H9 (cell line): ENCODE results near the gene NRXN3. TPM values are rescaled to one million over a fixed set of nuclear protein-coding genes. Genes with fewer than 3 reads are reported as not detected.

Experiments used
- DNase-seq: peaks from one replicate; pipeline ENCODE4 v3.0.0-alpha.2; 2017
- H2AFZ ChIP-seq: one replicate; pipeline ENCODE4 v1.6.1; 2013; ENCODE audit warnings: mild to moderate bottlenecking, low read length, control low read depth, moderate library complexity
- H2AK5ac ChIP-seq: 2 replicates; pipeline ENCODE4 v1.6.1; 2013; ENCODE audit warnings: low read length, control low read depth, mixed read lengths; ENCODE audit not compliant: insufficient read length
- H2BK120ac ChIP-seq: one replicate; pipeline ENCODE4 v1.6.1; 2013; ENCODE audit warnings: low read depth, mild to moderate bottlenecking, low read length, control low read depth, inconsistent platforms; ENCODE audit not compliant: poor library complexity, severe bottlenecking
- H2BK12ac ChIP-seq: 2 replicates; pipeline ENCODE4 v1.6.1; 2013; ENCODE audit warnings: low read length, control low read depth, mixed read lengths, low read depth; ENCODE audit not compliant: insufficient read length
- H2BK15ac ChIP-seq: 2 replicates; pipeline ENCODE4 v1.6.1; 2013; ENCODE audit warnings: low read depth, low read length, control low read depth
- H2BK20ac ChIP-seq: one replicate; pipeline ENCODE4 v1.6.1; 2013; ENCODE audit warnings: low read depth, mild to moderate bottlenecking, low read length, control low read depth, inconsistent platforms; ENCODE audit not compliant: poor library complexity, severe bottlenecking
- H2BK5ac ChIP-seq: 2 replicates; pipeline ENCODE4 v1.6.1; 2013; ENCODE audit warnings: low read length, control low read depth, mixed read lengths; ENCODE audit not compliant: insufficient read length
- H3K14ac ChIP-seq: 2 replicates; pipeline ENCODE4 v1.6.1; 2013; ENCODE audit warnings: low read length, control low read depth; ENCODE audit not compliant: insufficient read depth
- H3K18ac ChIP-seq: 2 replicates; pipeline ENCODE4 v1.6.1; 2013; ENCODE audit warnings: low read depth, mild to moderate bottlenecking, mixed read lengths, low read length, control low read depth; ENCODE audit not compliant: insufficient read length
- H3K23ac ChIP-seq: 2 replicates; pipeline ENCODE4 v1.6.1; 2013; ENCODE audit warnings: low read length, control low read depth, mixed read lengths, low read depth; ENCODE audit not compliant: insufficient read length
- H3K23me2 ChIP-seq: 2 replicates; pipeline ENCODE4 v1.6.1; 2013; ENCODE audit warnings: low read depth, mild to moderate bottlenecking, mixed read lengths, low read length, control low read depth; ENCODE audit not compliant: insufficient read length, poor library complexity, severe bottlenecking
- H3K27ac ChIP-seq: 2 replicates; pipeline ENCODE4 v1.5.1; 2013; ENCODE audit warnings: low read length, control low read depth, mixed read lengths, low read depth; ENCODE audit not compliant: insufficient read length
- H3K27me3 ChIP-seq: 2 replicates; pipeline ENCODE4 v1.6.1; 2013; ENCODE audit warnings: low read length, control low read depth, inconsistent platforms; ENCODE audit not compliant: insufficient read depth
- H3K4ac ChIP-seq: 2 replicates; pipeline ENCODE4 v1.6.1; 2013; ENCODE audit warnings: low read depth, mild to moderate bottlenecking, control low read depth, inconsistent platforms, low read length, moderate library complexity
- H3K4me1 ChIP-seq: 2 replicates; pipeline ENCODE4 v1.6.1; 2013; ENCODE audit warnings: low read length, control low read depth, inconsistent platforms; ENCODE audit not compliant: insufficient read depth
- H3K4me2 ChIP-seq: 2 replicates; pipeline ENCODE4 v1.6.1; 2013; ENCODE audit warnings: low read length, control low read depth, mixed read lengths; ENCODE audit not compliant: insufficient read length, insufficient read depth
- H3K56ac ChIP-seq: 2 replicates; pipeline ENCODE4 v1.6.1; 2013; ENCODE audit warnings: low read depth, mild to moderate bottlenecking, mixed read lengths, low read length, control low read depth; ENCODE audit not compliant: insufficient read length
- H3K79me1 ChIP-seq: 2 replicates; pipeline ENCODE4 v1.6.1; 2013; ENCODE audit warnings: low read depth, mild to moderate bottlenecking, moderate library complexity, low read length, control low read depth, inconsistent platforms; ENCODE audit not compliant: insufficient read depth, poor library complexity, severe bottlenecking
- H3K79me2 ChIP-seq: 2 replicates; pipeline ENCODE4 v1.6.1; 2013; ENCODE audit warnings: low read length, control low read depth, inconsistent platforms; ENCODE audit not compliant: insufficient read depth
- H3K9ac ChIP-seq: 2 replicates; pipeline ENCODE4 v1.6.1; 2013; ENCODE audit warnings: low read length, control low read depth, mixed read lengths; ENCODE audit not compliant: insufficient read length; ENCODE audit errors: extremely low read depth
- H3K9me3 ChIP-seq: one replicate; pipeline ENCODE4 v1.6.1; 2013; ENCODE audit warnings: low read depth, low read length, inconsistent platforms; ENCODE audit not compliant: control insufficient read depth
- H3T11ph ChIP-seq: one replicate; pipeline ENCODE4 v1.6.1; 2013; ENCODE audit warnings: mild to moderate bottlenecking, low read length, control low read depth, inconsistent platforms
- H4K20me1 ChIP-seq: one replicate; pipeline ENCODE4 v1.6.1; 2013; ENCODE audit not compliant: control insufficient read depth, insufficient read length, insufficient read depth
- H4K5ac ChIP-seq: 2 replicates; pipeline ENCODE4 v1.6.1; 2013; ENCODE audit warnings: low read depth, mild to moderate bottlenecking, mixed read lengths, low read length, control low read depth; ENCODE audit not compliant: insufficient read length
- H4K8ac ChIP-seq: replicated peaks from 2 replicates; pipeline ENCODE4 v1.6.1; 2013; ENCODE audit warnings: low read length, control low read depth, mixed read lengths, low read depth; ENCODE audit not compliant: insufficient read length
- H4K91ac ChIP-seq: 2 replicates; pipeline ENCODE4 v1.6.1; 2013; ENCODE audit warnings: low read depth, mild to moderate bottlenecking, moderate library complexity, mixed read lengths, low read length, control low read depth; ENCODE audit not compliant: insufficient read length
- H3K27ac Mint-ChIP-seq, 3 experiments: 2 replicates in 2 of 3; 3 replicates in 1 of 3; pipeline ENCODE4 v1.8.0; 2020 to 2021; ENCODE audit warnings: mixed read lengths in 3 of 3, mild to moderate bottlenecking in 1 of 3, moderate library complexity in 1 of 3
- H3K27me3 Mint-ChIP-seq: 2 replicates; pipeline ENCODE4 v1.8.0; 2021; ENCODE audit warnings: low read depth, mild to moderate bottlenecking, moderate library complexity, mixed read lengths
- H3K36me3 Mint-ChIP-seq, 3 experiments: 2 replicates in 2 of 3; 3 replicates in 1 of 3; pipeline ENCODE4 v1.8.0; 2020 to 2021; ENCODE audit warnings: low read depth in 3 of 3, mixed read lengths in 3 of 3; ENCODE audit not compliant: insufficient read depth in 1 of 3
- H3K4me1 Mint-ChIP-seq, 2 experiments: 2 replicates each; pipeline ENCODE4 v1.8.0; 2020; ENCODE audit warnings: mixed read lengths in 2 of 2
- H3K4me3 Mint-ChIP-seq, 2 experiments: 2 replicates in 1 of 2; 3 replicates in 1 of 2; pipeline ENCODE4 v1.8.0; 2020 to 2021; ENCODE audit warnings: mild to moderate bottlenecking in 2 of 2, mixed read lengths in 2 of 2, moderate library complexity in 1 of 2
- H3K9me3 Mint-ChIP-seq, 2 experiments: 2 replicates in 1 of 2; 3 replicates in 1 of 2; pipeline ENCODE4 v1.8.0; 2020; ENCODE audit warnings: mild to moderate bottlenecking in 2 of 2, mixed read lengths in 2 of 2, moderate library complexity in 1 of 2
- WGBS: extraction: QIAGEN DNeasy Blood & Tissue Kit; methylation state at CpG from one replicate; pipeline ENCODE4 v1.1.7; 2013; ENCODE audit warnings: missing lambda C conversion rate, low lambda C conversion rate, mixed read lengths; ENCODE audit not compliant: insufficient read length; ENCODE audit errors: extremely low coverage; 5-methylcytosine and 5-hydroxymethylcytosine counted together
- total RNA-seq: library from RNA; stranded (reverse); gene quantifications from 2 replicates; pipeline ENCODE4 v1.2.1, GENCODE V29; 2021
- TF ChIP-seq, protein P1 (sequence below): fragments of 200-600 bp; sonication (generic); conservative IDR thresholded peaks from 3 replicates; pipeline ENCODE4 v1.8.0; 2021; ENCODE audit warnings: antibody characterized with exemption, mild to moderate bottlenecking

NRXN3 gene
- total RNA-seq, 1 experiment from 2014 or later: 1.8 TPM

DNA sequence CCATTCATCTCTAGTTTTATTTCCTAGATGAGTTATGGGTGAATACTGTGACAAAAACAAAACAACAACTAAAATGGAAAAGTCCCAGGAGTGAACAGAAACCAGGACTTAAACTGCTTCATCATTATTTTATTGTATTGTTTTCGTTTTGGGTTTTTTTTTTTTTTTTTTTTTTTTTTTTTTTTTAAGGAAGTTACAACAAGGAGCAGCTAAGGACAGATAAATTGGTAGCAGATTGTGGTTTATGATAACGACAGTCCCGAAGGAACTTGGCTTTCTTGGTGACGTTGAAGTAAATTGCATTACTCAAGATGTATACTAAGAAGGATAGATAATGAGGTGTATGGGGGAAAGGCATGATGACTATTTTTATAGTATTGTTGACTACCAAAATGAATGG lies 866.3 kb downstream of the NRXN3 start:
- no peak overlapping the region for H3T11ph ChIP-seq
- no peak overlapping the region for H2AK5ac ChIP-seq
- no peak overlapping the region for H3K4ac ChIP-seq
- no peak overlapping the region for H3K18ac ChIP-seq
- TF ChIP-seq, protein P1, sequence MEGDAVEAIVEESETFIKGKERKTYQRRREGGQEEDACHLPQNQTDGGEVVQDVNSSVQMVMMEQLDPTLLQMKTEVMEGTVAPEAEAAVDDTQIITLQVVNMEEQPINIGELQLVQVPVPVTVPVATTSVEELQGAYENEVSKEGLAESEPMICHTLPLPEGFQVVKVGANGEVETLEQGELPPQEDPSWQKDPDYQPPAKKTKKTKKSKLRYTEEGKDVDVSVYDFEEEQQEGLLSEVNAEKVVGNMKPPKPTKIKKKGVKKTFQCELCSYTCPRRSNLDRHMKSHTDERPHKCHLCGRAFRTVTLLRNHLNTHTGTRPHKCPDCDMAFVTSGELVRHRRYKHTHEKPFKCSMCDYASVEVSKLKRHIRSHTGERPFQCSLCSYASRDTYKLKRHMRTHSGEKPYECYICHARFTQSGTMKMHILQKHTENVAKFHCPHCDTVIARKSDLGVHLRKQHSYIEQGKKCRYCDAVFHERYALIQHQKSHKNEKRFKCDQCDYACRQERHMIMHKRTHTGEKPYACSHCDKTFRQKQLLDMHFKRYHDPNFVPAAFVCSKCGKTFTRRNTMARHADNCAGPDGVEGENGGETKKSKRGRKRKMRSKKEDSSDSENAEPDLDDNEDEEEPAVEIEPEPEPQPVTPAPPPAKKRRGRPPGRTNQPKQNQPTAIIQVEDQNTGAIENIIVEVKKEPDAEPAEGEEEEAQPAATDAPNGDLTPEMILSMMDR: no peak
- H3K79me1 ChIP-seq: no peaks in the 10 kb centered on the region
- H4K20me1 ChIP-seq: no peaks in the 10 kb centered on the region
- H3K9ac ChIP-seq: no peak overlapping the region
- H3K9me3 ChIP-seq: no peaks in the 10 kb centered on the region
- Mint-ChIP-seq H3K36me3 (peaks cover 0 to 8% (median 7%) of the 10 kb centered on the region in 3 experiments; a peak in 5 of 7 replicates), H3K27ac (no peak overlapping the region), H3K4me3 (no peak overlapping the region), H3K4me1 (peaks cover 5 to 9% of the 10 kb centered on the region in 2 experiments), H3K9me3 (peaks cover 0 to 8% of the 10 kb centered on the region in 2 experiments; a peak in 1 of 5 replicates), H3K27me3 (peaks cover 1% of the 10 kb centered on the region; the same call in 1 of the 2 replicates)
- H3K27me3 ChIP-seq: no peaks in the 10 kb centered on the region
- H3K23me2 ChIP-seq: no peaks in the 10 kb centered on the region
- H3K27ac ChIP-seq: no peak overlapping the region
- no peak overlapping the region for H4K5ac ChIP-seq
- H2AFZ ChIP-seq: no peak overlapping the region
- no peak overlapping the region for H3K14ac ChIP-seq
- H3K4me1 ChIP-seq: no peaks in the 10 kb centered on the region
- no peaks in the 10 kb centered on the region for H3K79me2 ChIP-seq
- H4K8ac ChIP-seq: no peak overlapping the region
- no peak overlapping the region for H3K23ac ChIP-seq
- no peak overlapping the region for H2BK12ac ChIP-seq
- no peak overlapping the region for H2BK20ac ChIP-seq
- no peak overlapping the region for H2BK5ac ChIP-seq
- no peak overlapping the region for H2BK120ac ChIP-seq
- H3K56ac ChIP-seq: no peak overlapping the region
- H2BK15ac ChIP-seq: no peak overlapping the region
- H4K91ac ChIP-seq: no peak overlapping the region
- no CpG with 5 or more reads among the region's 4 CpGs for WGBS
- no peak overlapping the region for H3K4me2 ChIP-seq
- DNase-seq: no peak
